NT2/D1 (cell line): ENCODE measurements around the gene PNPLA7.

Experiments
- DNase-seq: peaks from one replicate; pipeline ENCODE4 v3.0.0-alpha.2; 2011; ENCODE audit warnings: low read depth, low spot score
- H3K27me3 ChIP-seq: 2 replicates; pipeline ENCODE4 v1.6.0; 2011; ENCODE audit warnings: mild to moderate bottlenecking; ENCODE audit not compliant: insufficient read length, insufficient read depth
- H3K36me3 ChIP-seq: 2 replicates; pipeline ENCODE4 v1.6.1; 2011; ENCODE audit warnings: mild to moderate bottlenecking, low read length, mixed read lengths; ENCODE audit not compliant: insufficient read depth, insufficient read length
- H3K4me1 ChIP-seq: 2 replicates; pipeline ENCODE4 v1.5.1; 2011; ENCODE audit not compliant: insufficient read depth, insufficient read length
- H3K4me3 ChIP-seq: 2 replicates; pipeline ENCODE4 v1.5.1; 2011; ENCODE audit warnings: low read depth; ENCODE audit not compliant: insufficient read length
- H3K9ac ChIP-seq: 2 replicates; pipeline ENCODE4 v1.6.0; 2011; ENCODE audit warnings: low read depth; ENCODE audit not compliant: insufficient read length
- H3K9me3 ChIP-seq: 2 replicates; pipeline ENCODE4 v1.5.1; 2011; ENCODE audit warnings: mild to moderate bottlenecking, low read length; ENCODE audit not compliant: insufficient read depth
- SUZ12 ChIP-seq: IDR thresholded peaks from 2 replicates; pipeline ENCODE4 v1.6.1; 2011; ENCODE audit not compliant: insufficient read length, insufficient read depth; ENCODE audit errors: extremely low read depth
- YY1 ChIP-seq: IDR thresholded peaks from 2 replicates; pipeline ENCODE4 v1.6.1; 2011; ENCODE audit not compliant: insufficient read length, insufficient read depth
- ZNF274 ChIP-seq: IDR thresholded peaks from 2 replicates; pipeline ENCODE4 v1.6.1; 2011; ENCODE audit warnings: mild to moderate bottlenecking, low read depth, low read length

PNPLA7 gene

GRCh38 chr9:137465720-137466388 lies 84.3 kb downstream of the PNPLA7 start:
- DNase-seq: no peak

GRCh38 chr9:137465000-137465719 lies 85.0 kb downstream of the PNPLA7 start:
- H3K9ac ChIP-seq: no peak overlapping the region
- H3K27me3 ChIP-seq: peaks cover 20% of the 10 kb centered on the region
- DNase-seq: no peak
- peaks cover 4% of the 10 kb centered on the region for H3K4me1 ChIP-seq
- no peak overlapping the region for H3K4me3 ChIP-seq
- TF ChIP-seq SUZ12: no peak
- no peak for TF ChIP-seq YY1
- no peaks in the 10 kb centered on the region for H3K9me3 ChIP-seq
- no peaks in the 10 kb centered on the region for H3K36me3 ChIP-seq

More at GRCh38 chr9:137465720-137466388, 84.3 kb downstream of the PNPLA7 start:
- H3K9me3 ChIP-seq: no peaks in the 10 kb centered on the region
- no peaks in the 10 kb centered on the region for H3K36me3 ChIP-seq
- peaks cover 4% of the 10 kb centered on the region for H3K4me1 ChIP-seq
- no peak overlapping the region for H3K4me3 ChIP-seq
- no peak for TF ChIP-seq YY1
- TF ChIP-seq SUZ12: no peak
- TF ChIP-seq ZNF274: no peak
- peaks cover 15% of the 10 kb centered on the region for H3K27me3 ChIP-seq
- no peak overlapping the region for H3K9ac ChIP-seq

- Histone ChIP-seq H3K36me3 (no peaks in the 10 kb centered on the region), H3K4me1 (peaks cover 8% of the 10 kb centered on the region), H3K4me3 (no peak overlapping the region), H3K9ac (no peak overlapping the region), H3K27me3 (peaks cover 20% of the 10 kb centered on the region), H3K9me3 (no peaks in the 10 kb centered on the region)
- no peak for DNase-seq
- TF ChIP-seq SUZ12: no peak
- TF ChIP-seq ZNF274: no peak
- no peak for TF ChIP-seq YY1
Measured at GRCh38 chr9:137464291-137464999, 85.8 kb downstream of the PNPLA7 start.

- Histone ChIP-seq H3K9me3 (no peaks in the 10 kb centered on the region), H3K4me1 (peaks cover 10% of the 10 kb centered on the region), H3K27me3 (peaks cover 20% of the 10 kb centered on the region), H3K9ac (no peak overlapping the region), H3K4me3 (no peak overlapping the region), H3K36me3 (no peaks in the 10 kb centered on the region)
- DNase-seq: no peak
- TF ChIP-seq SUZ12: no peak
- no peak for TF ChIP-seq ZNF274
- no peak for TF ChIP-seq YY1
Measured at GRCh38 chr9:137463931-137464290, 86.3 kb downstream of the PNPLA7 start.

- H3K4me1 ChIP-seq: peaks cover 13% of the 10 kb centered on the region
- no peaks in the 10 kb centered on the region for H3K36me3 ChIP-seq
- no peak overlapping the region for H3K4me3 ChIP-seq
- no peak for DNase-seq
- H3K9me3 ChIP-seq: no peaks in the 10 kb centered on the region
- no peak for TF ChIP-seq YY1
- TF ChIP-seq ZNF274: no peak
- TF ChIP-seq SUZ12: no peak
- H3K9ac ChIP-seq: no peak overlapping the region
- H3K27me3 ChIP-seq: peaks cover 20% of the 10 kb centered on the region
Measured at GRCh38 chr9:137462986-137463930, 86.9 kb downstream of the PNPLA7 start.

GRCh38 chr9:137462396-137462985 lies 87.7 kb downstream of the PNPLA7 start:
- H3K27me3 ChIP-seq: peaks cover 20% of the 10 kb centered on the region
- H3K4me3 ChIP-seq: no peak overlapping the region
- no peaks in the 10 kb centered on the region for H3K9me3 ChIP-seq
- H3K4me1 ChIP-seq: peaks cover 18% of the 10 kb centered on the region
- no peak for TF ChIP-seq ZNF274
- no peak for DNase-seq
- H3K36me3 ChIP-seq: peaks cover 7% of the 10 kb centered on the region
- H3K9ac ChIP-seq: no peak overlapping the region
